ENCODE results near the gene CRYBB3. TPM values are rescaled to one million over a fixed set of nuclear protein-coding genes. Genes with fewer than 3 reads are reported as not detected.

CRYBB3 gene
- polyA plus RNA-seq, 3 donors = not detected

Small RNAs within 50 kb of the gene (small RNA-seq; reads per million reads assigned to genes)
- gene Z99916.2 (ENCODE audit: insufficient read length, low read depth) = not detected

Other genes with a start within 250 kb of the CRYBB3 start
- gene KIAA1671, start 247.1 kb upstream of the CRYBB3 start, polyA plus RNA-seq = not detected
- gene CRYBB2, start 19.8 kb downstream of the CRYBB3 start, polyA plus RNA-seq = not detected